T-helper 9 cell (primary cell): Measurements from ENCODE around the gene ABR.
A peak's percentile ranks its signal among the peaks of the same experiment; 100 is the strongest.
"Not testable (repeated sequence)": the region's sequence is repeated elsewhere in the genome, so short reads cannot be mapped to it uniquely, and the experiment has no call there.

Source experiments
- DNase-seq: peaks from one replicate; pipeline ENCODE4 v3.0.0-alpha.2; 2020

The ABR gene

DNA sequence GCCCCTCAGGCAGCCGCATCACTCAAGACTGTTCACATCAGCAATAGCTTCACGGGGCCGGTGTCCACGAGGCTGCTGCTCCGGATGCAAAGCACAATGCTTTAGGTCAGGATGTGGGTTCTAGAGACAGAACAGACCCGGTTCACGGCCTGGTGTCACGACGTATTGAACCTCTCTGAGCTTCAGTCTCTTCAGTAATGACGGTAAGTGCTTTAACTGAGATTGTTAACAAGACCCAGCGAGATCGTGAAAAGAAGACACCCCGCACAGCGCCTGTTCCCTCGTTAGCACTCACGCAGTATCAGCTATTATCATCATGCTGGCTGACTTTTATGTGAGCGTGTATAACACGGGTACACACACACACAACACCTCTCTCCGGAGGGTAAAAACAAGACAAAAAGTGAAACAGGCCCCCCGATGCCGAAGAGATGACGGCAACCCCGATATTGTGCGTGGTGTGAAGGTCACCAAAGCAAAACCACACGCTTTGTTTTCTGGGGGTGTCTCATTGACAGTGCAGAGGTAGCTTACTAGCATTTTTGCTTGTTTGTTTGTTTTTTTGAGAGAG is 21.4 kb upstream of the ABR start:
- DNase-seq = no peak

DNA sequence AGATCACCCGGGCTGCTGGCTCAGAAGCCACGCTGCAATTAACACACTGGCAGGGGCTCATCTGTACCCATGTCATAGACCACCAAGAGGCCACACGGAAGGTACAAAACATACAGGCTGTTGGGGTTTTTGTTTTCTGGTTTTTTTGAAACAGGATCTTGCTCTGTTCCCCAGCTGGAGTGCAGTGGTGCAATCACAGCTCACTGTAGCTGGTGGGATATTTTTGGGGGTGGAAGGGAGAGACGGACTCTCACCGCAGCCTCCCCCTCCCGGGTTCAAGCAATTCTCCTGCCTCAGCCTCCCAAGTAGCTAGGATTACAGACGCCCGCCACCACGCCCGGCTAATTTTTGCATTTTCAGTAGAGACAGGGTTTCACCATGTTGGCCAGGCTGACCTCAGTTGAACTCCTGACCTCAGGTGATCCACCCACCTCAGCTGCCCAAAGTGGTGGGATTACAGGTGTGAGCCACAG is 19.5 kb upstream of the ABR start:
- DNase-seq = not testable (repeated sequence)

DNA sequence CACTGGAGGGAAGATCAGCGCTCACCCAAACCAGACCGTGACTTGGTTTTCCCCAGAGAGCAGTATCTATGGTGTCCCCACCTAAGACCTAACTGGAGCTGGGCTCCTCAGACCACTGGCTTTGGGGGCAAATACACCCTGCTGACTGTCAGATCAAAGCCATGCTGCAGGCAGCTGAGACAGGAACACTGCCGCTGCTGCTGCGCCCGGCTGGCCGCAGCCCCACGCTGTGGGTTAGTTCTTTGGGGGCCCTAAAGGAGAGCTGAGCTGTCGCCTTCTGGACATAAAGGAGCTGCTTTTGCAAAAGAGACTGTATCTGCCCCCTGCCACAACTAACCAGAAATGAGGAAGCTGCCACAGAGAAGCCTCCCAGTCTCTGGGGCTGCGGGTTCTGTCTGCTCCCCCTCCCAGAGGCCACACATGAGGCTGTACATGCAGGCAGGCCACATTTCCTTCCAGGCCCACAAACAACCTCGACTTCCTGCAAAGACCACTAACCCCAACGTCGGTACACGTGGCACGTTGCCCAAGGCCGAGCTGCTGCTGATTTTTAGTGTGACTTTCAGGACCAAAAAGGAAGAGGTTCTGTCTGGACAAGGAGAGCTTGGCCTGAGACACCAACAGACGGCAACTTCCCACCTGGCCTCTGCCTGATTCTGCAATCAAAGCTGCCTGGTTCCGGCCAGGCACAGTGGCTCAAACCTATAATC is 18.2 kb upstream of the ABR start:
- DNase-seq = peak; percentile 37

DNA sequence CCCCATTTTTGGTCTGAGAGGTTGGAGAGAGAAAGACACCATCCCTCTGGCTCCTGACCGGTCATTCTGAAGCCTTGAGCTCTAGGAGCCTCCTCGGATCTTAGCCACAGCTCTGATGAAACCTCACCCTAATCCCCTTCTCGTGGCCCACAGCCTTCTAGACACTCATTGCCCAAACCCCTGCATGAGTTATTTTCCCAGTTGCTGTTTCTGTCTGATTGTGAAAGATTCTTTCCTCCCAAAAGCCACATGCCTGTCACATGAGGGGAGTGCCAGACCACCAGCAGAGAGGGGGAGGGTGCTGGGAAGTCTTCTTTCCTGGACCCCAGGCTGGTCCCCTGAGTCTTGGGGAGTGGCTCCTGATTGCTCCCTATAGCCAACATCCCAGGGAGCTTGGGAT is 17.6 kb upstream of the ABR start:
- DNase-seq = no peak

DNA sequence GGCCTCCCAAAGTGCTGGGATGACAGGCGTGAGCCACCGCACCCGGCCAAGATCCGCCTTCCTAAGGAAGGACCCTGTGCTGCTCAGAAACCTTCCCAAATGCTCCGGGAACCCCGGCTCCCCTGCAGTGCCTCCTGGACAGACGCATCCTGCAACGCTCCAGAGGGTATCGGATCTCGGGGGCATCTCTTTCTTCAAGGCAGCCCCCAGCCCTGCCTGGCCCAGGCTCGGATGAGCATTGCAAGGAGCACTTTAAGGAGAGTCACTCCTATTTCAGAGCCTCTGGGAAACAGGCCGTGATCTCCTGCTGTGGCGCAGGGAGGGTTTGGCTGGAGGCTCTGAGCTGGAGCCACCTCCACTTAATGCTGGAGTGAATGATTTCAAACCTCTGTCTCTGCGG is 17.2 kb upstream of the ABR start:
- DNase-seq = no peak

DNA sequence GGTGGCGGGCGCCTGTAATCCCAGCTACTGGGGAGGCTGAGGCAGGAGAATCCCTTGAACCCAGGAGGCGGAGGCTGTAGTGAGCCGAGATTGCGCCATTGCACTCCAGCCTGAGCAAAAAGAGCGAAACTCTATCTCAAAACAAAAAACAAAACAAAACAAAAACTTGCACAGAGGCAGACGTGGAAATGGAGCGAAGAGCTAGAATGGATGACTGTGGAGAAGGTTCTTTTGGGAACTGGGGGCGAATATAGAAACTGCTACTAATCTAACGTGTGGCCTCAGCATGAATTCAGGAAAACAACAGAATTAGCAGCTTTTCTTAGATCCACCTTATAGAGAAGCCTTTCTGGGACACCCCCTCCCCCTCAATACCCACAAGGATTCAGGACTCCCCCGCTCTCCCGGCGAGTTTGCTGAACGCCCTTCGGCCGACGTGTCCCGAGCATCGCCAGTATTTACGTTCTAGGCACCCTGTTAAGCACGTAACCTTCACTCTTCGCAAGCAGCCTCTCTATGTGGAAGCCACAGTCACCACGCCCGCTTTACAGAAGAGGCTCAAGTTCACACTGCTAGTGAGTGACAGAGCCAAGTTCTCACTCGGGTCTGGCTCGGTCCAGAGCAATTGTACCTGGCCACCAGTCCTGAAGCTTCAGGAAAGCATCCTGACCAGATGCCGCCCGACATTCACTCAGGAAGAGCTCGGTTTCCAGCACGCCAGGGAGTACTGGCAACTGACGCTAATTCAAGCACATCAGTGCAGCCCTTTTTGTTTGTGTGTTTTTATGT is 13.3 kb upstream of the ABR start:
- DNase-seq = no peak

DNA sequence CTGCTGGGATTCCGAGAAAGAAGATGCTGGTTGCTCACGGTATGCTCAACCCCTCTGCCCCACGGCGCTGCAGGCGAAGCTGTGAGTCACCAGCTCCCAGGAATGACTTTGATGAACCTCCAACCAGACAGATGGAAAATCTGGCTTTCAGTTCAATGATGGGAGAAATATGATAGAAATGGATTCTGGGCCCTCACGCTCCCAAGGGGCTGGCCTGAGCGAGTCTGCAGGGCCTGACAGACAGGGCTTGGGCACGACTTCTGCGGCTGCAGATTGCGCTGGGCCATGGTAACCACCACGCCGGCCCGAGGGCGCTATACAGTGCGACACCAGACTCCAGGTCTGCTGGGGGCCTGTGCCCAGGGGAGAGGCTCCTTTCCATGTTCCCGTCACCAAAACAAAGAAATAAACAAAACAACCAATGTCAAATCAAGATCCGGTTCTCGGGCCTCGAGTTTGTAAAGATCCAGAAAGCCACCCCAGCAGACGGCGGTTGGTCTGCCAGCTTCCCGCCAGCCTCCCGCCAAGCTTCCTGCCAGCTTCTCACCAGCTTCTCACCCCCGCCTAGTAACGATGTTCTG is 11.1 kb upstream of the ABR start:
- DNase-seq = no peak

DNA sequence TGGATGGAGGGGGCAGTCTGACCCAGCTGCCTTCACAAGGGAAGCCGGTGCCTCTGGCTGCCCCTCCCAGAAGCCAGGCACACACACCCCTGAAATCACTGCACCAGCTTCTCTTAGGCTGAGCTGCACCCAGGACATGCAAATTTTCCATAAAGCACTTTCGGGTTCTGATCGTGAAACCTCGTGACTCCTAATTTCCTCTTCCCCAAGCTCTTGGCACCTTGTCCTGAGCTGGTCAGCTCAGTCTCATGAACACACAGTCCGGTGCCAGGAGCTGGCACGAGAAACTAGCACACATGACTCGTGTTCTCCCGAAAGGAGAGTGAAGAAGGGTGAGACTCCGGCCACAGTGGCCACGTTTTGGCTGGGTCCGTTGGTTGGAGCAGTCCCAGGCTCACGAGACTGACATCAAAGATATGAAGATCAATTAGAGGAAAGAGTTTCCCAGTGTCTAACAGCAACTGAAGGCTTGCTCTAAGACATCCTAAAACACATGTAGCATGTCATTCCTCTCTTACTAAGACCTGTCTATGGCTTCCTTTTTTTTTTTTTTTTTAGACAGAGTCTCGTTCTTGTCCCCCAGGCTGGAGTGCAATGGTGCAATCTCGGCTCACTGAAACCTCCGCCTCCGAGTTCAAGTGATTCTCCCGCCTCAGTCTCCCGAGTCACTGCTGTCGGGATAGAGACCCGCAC is 9.2 kb upstream of the ABR start:
- no peak for DNase-seq

DNA sequence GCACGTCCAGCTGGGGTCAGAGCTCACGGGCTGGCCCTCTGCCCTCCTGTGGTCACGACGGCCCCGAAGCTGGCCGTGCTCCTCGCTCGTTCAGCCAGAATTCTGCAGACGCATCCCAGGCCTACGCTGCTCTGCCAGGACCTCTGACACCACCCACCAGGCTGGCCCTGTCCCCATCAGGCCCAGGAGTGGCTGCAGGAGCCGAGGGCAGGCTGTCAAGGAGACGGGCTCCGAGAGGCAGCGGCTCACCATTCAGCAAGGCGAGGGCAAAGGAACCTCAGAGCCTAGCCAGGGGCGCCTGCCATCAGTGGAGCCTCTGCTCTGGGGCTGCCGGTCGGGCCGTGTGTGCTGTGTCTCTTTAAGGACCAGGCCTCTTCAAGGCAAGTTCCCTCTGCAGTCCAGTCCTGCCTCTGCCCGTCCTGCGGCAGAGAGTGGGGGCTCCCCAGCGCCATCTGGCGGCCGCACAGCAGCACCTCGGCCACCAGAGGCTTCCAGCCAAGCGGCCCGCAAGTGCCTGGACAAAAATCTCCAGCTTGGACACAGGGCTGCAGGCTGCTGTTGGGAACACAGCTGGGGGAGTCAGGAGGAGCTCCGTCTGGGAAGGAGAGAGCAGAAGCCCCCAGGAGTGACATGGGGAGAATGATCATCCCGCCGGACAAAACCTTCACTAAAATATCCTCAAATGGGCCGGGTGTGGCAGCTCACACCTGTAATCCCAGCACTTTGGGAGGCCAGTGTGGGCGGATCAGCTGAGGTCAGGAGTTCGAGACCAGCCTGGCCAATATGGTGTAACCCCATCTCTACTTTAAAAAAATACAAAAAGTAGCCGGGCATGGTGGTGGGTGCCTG is 7.4 kb upstream of the ABR start:
- peak; percentile 71 for DNase-seq

DNA sequence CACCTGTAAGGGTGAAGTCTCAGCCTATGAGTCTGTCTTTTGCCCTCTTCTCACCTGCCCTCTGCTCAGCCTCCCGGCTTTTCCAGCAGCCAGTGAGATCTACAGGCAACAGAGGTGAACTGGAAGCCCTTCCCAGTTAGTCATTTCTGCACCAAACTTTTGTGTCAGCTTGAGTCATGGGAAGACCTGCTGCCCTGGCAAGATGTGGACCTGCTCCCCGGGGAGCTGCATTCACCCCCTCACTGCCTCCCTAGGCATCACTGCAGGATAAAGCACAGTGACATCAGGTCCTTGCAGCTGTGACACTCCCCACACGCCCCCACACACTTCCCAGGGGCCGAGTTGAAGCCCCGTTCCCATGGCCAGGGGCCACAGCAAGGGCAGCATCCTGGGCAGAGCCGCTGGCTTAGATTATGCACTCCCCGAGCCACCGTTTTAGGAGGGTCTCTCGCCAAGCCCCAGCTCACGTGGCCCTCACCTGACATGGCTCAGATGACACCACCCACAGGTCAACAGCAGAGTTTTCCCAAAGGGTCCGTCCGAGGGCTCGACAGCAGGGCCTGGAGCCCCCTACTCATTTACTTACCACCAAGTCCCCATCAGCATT is 6.5 kb upstream of the ABR start:
- DNase-seq = no peak

DNA sequence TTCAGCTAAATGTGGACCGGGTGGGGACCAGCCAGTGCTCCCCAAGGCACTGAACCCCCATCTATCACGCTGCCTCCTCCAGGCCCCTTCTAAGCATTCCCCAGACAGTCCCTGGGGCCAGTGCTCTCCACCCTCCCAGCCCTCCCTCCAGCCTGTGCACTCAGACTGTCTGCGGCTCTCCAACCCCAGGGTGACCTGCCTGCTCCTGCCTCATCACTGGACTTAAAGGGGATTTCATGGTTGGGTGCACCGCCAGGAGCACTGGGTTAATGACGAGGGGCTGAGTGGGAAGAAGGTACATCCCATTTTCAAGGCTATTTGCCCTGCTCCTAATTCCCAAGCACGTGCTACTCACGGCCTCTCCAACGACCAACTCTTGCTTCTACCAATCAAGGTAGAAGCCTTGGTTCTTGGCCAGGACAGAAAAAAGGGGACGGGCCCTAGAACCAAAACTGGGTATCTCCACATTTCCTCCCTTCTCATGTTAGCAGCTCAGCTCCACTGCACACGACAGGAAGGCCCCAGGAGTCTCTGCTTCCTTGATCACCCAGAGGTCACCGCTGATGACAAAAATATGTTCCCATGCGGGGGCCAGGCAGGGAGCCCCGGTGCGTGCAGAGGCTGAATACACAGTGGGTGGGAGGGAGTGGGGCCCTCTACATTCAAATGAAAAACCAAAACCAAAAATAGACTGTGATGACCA is 3.5 kb upstream of the ABR start:
- DNase-seq = no peak

DNA sequence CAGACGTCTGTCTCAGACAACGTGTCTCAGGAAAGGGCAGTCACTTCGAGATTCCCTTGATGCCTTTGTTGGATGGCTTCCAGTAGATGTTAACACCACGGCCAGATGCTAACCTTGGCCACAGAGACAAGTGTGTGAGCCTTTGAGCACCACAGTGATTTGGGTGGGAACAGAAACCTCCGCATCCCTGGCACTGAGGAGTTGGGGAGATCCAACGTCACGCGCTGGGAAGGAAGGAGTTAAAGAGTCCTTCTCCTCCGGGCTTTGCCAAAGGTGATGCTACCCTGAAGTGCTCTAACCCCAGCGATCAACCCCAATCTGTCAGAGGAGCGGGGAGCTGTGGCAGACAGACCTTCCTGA is 3.0 kb upstream of the ABR start:
- DNase-seq = no peak

DNA sequence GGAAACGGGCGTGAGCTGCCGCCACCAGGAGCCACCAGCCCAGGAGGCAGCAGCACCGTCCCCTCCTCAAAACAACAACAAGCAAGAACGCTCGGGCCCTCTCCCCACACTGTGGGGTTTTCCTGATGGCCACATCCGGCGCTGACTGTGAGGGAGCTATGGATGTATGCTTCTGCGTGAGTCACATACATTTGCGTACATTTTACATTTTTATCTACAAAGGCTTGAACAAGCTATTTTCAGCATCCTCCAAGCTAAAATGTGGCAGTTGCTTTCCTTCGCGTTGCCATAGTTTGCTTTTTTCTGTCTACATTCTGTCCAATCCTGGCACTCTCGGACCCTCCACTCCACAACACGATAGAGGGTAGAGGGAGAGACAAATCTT is 2.0 kb upstream of the ABR start:
- DNase-seq = no peak

DNA sequence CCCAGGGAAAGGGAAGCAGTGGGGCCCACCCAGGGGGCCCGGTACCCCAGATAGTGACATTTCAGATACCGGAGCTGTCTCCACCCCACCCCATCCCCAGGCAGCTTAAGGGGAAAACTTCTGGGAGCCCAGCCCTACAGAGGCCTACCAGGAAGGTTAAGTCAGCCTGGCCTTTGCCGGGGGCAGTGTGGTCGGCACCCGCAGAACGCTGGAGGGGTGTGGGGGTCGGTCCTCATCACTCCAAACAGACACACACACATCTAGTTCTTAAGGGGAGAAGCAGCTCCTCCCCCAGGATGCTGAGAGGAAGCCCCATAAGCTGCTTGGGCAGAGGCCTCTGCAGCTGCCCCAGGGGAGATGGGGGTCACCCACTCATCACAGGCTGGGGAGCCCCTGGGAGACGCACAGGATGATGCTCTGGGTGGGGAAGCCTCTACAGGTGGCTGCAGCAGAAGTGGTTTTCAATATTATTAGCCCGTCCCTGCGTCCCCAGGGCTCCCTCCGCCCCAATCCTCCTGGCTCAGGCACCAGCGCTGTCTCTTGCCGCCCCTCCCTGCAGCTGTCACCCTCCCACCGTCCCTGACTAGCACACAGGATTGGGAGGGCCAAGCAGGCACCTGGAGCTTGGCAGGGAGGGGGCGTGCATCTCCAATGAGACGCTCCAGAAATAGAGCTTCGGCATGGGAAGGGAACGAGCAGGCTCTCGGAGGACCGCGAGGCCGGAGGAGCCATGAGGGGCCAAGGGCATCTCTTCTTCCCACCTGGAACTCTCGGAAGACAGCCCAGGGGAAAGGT is 1.4 kb upstream of the ABR start:
- no peak for DNase-seq

DNA sequence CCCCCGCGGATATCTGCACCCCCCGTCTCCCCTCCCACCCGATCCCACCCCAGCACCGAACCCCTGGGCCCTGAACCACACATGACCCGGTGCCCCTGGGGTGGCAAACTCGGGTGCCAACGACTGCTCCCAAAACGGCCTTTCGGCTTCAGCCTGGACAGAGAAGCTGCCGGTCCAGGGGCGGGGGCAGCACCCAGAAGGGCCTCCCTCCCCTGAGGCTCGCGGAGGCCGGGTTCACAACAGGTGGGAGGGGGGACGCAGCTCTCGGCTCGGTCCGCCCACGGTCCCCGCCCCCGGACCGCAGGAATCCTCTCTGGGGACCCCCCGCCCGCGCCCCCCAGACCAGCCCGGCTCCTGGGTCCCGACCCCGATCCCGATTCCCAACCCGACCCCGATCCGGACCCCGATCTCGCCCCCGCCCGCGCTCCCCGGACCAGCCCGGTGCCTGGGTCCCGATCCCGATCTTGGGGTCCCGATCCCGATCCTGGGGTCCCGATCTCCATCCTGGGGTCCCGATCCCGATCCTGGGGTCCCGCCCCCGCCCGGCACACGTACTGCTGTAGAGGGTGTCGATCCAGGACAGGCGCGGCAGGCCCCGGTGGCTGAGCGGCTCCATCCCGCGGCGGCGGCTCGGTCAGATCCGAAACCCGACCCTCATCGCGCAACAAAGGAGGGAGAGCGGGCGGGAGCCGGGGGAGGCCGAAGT is 516 bp downstream of the ABR start:
- DNase-seq = no peak

DNA sequence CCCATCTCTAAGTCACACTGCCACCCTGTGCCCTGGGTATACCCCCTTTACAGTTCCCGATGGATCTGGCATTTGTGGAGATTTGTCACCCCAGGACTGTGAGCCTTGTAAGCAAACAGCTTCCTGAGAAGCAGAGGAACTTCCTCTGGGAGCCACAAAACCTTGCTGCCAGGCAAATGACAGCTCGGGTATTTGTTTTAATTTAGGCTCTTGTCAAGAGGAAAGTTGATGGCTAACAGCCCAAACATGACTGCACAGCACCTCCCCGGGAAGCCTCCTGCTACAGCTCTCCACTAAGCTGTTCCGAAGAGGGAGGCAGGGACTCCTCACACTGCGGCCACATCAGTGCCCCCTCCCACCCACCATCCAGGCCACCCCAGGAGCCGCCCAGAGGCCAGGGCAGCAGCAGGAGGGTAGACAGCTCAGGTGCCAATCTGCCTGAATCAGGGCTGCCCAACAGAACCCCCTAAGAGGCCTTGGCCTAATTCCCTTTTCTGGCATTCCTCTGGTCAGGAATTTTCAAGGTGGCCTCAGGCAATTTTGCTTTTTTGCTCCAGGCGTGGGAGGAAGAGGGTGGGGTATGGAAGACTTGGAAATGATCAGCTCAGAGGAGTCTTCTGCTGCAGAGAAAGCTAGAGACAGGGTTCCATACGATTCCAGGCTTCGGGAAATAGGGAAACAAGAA is 2.6 kb downstream of the ABR start:
- no peak for DNase-seq

DNA sequence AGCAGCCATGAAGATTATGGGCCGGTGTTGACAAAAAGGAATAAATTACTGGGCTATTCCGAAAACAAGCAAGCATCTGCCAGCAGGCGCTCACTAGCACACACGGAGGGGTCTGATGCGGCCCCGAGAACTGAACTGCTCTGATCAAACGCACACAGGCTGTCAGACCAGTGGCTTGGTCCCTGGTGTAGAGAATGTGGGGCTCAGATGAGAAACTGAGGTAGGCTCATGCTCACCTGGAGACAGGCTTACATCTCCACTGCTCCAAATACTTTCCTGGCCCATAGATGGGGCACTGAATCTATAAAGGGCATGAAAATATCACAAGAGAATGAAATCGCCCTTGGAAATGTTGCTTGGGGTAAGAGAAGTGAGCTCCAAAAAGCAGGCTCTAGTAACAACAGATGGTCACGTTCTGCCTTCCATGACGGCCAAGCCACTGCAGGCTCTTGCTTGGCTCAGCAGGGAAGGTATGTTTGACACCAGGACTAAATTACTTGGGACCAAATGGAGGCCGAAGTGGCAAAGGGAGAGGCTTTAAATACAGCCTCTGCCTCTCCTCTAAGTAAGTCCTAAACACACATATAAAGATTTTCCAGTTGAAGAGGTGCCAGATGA is 5.4 kb downstream of the ABR start:
- no peak for DNase-seq
